GM12875 (cell line): Measurements from ENCODE around the gene RGS7.

Experiments
- H3K4me3 ChIP-seq: one replicate; pipeline ENCODE4 v1.5.1; 2011; ENCODE audit warnings: low read depth, low read length, control low read depth
- TF ChIP-seq, protein P1 (sequence below): IDR thresholded peaks from 2 replicates; pipeline ENCODE4 v1.5.1; 2011; ENCODE audit warnings: low read depth, mild to moderate bottlenecking, control low read depth, inconsistent platforms, low read length, moderate library complexity, borderline replicate concordance; ENCODE audit not compliant: insufficient read depth

Gene RGS7

DNA sequence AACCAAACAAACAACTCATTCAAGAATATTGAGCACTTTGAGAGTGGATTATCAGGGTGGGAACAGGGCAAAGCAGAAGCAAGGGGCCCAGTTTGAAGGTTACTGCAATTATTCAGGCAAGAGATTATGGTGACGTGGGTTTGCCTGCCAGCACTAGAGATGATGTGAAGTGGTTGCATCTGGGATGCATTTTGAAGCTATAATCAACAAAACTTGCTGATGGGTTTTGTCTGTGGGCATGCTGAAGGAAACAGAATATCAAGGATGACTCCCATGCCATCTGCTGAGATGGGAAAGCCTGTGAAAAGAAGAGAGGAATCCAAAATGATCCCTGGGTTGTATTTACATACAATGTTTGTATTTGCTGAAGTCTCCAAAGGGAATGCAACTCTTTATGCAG is 520.7 kb downstream of the RGS7 start:
- no peak overlapping the region for H3K4me3 ChIP-seq

GRCh38 chr1:240835291-240835690 is 521.7 kb downstream of the RGS7 start:
- TF ChIP-seq, protein P1, sequence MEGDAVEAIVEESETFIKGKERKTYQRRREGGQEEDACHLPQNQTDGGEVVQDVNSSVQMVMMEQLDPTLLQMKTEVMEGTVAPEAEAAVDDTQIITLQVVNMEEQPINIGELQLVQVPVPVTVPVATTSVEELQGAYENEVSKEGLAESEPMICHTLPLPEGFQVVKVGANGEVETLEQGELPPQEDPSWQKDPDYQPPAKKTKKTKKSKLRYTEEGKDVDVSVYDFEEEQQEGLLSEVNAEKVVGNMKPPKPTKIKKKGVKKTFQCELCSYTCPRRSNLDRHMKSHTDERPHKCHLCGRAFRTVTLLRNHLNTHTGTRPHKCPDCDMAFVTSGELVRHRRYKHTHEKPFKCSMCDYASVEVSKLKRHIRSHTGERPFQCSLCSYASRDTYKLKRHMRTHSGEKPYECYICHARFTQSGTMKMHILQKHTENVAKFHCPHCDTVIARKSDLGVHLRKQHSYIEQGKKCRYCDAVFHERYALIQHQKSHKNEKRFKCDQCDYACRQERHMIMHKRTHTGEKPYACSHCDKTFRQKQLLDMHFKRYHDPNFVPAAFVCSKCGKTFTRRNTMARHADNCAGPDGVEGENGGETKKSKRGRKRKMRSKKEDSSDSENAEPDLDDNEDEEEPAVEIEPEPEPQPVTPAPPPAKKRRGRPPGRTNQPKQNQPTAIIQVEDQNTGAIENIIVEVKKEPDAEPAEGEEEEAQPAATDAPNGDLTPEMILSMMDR, result no peak
- H3K4me3 ChIP-seq, result no peak overlapping the region

More for the DNA sequence above, 520.7 kb downstream of the RGS7 start:
- TF ChIP-seq, protein P1, result no peak

- H3K4me3 ChIP-seq, result no peak overlapping the region
- TF ChIP-seq, protein P1, result no peak
These were observed 523.9 kb downstream of the RGS7 start for GRCh38 chr1:240833075-240833474.

DNA sequence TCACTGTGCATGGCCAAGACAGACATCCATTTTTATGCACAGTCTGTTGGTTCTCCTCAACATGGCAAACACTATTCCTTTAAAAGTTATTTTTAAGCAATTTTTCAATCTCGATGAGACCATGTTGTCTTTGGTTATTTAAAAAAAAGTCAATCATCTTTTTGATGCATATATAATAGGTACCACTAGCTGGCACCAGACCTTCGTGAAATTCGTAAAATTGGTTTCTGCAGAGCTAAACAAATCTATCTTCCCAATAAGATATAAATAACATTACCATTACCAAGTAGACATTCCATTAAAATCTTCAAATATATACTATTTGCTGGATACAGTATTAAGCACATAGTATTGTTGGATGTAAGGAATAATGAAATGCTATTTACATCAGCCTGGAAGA is 525.1 kb downstream of the RGS7 start:
- no peak overlapping the region for H3K4me3 ChIP-seq
- TF ChIP-seq, protein P1, result no peak

GRCh38 chr1:240831191-240831631 is 525.8 kb downstream of the RGS7 start:
- TF ChIP-seq, protein P1, result no peak
- H3K4me3 ChIP-seq, result no peak overlapping the region

DNA sequence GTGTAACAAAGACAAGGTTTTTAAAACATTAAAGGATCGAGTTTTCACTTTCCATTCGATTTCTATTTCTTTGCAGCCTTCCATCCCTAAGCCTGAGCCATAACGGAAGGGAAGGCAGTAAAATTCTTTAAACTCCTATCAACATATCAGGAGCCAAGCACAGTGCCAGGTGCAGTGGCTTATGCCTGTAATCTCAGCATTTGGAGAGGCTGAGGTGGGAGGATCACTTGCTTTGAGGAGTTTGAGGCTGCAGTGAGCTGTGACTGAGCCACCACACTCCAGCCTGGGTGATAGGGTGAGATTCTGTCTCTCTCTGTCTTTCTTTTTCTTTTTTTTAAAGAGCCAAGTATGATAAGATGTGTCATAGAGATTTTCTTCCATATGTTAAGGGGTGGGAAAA is 527.5 kb downstream of the RGS7 start:
- TF ChIP-seq, protein P1, result no peak

DNA sequence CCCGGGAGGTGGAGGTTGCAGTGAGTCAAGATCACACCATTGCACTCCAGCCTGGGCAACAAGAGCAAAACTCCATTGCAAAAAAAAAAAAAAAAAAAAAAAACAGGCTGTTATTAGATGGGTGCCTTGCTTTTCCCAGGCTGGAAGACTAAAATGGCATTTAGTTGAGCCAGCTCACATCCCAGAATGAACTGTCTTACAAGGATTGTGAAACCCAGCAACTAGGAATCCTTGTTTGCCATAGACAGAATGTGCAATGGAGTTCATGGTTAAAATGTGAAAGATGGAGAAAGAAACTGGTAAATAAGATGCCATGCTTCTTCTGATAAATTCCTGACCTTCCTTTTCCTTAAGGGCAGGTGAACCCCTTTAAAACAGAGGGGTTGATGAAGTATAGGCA is 529.2 kb downstream of the RGS7 start:
- H3K4me3 ChIP-seq, result no peak overlapping the region
- TF ChIP-seq, protein P1, result no peak

More for the DNA sequence above, 527.5 kb downstream of the RGS7 start:
- H3K4me3 ChIP-seq, result no peak overlapping the region
